Gastrocnemius medialis (tissue), 4 donors: Measurements from ENCODE around the gene ATG5. TPM values are rescaled to one million over a fixed set of nuclear protein-coding genes. Genes with fewer than 3 reads are reported as not detected.

ENCODE experiments used
- ATAC-seq, 2 donors: fragments of 150-250 bp; one replicate each; pipeline ENCODE4 v1.9.1; 2016
- DNase-seq, 2 donors: peaks; one replicate each; pipeline ENCODE4 v3.0.0-alpha.2; 2019
- H3K27ac ChIP-seq, 4 donors: fragments of 200-600 bp; sonication (generic); 1 replicate in 1 of 4; 2 replicates in 3 of 4; pipeline ENCODE4 v1.5.1; 2016 to 2018; ENCODE audit warnings: mild to moderate bottlenecking in 2 of 4, moderate library complexity in 1 of 4
- H3K27me3 ChIP-seq, 3 donors: fragments of 200-600 bp; sonication (generic) in 2 of 3; 1 replicate in 1 of 3; 2 replicates in 2 of 3; pipeline versions ENCODE4 v1.5.1 to v1.6.0; 2016 to 2019; ENCODE audit warnings: mild to moderate bottlenecking in 1 of 3, moderate library complexity in 1 of 3
- H3K36me3 ChIP-seq, 2 donors: fragments of 200-600 bp; sonication (generic) in 1 of 2; one replicate each; pipeline ENCODE4 v1.5.1; 2017 to 2018
- H3K4me1 ChIP-seq, 2 donors: fragments of 200-600 bp; sonication (generic) in 1 of 2; one replicate each; pipeline ENCODE4 v1.5.1; 2016 to 2017; ENCODE audit warnings: mild to moderate bottlenecking in 2 of 2
- H3K4me3 ChIP-seq, 4 donors: fragments of 200-600 bp; sonication (generic) in 3 of 4; 1 replicate in 1 of 4; 2 replicates in 3 of 4; pipeline ENCODE4 v1.5.1; 2016 to 2019; ENCODE audit warnings: mild to moderate bottlenecking in 2 of 4
- H3K9me3 ChIP-seq, 3 donors: fragments of 200-600 bp; sonication (generic) in 2 of 3; 1 replicate in 1 of 3; 2 replicates in 2 of 3; pipeline ENCODE4 v1.5.1; 2016 to 2019
- CTCF ChIP-seq, 5 experiments: fragments of 450-650 bp in 3 of 5; fragments of 200-600 bp in 2 of 5; sonication (generic) in 2 of 5; IDR thresholded peaks in 4 of 5; conservative IDR thresholded peaks in 1 of 5; 1 replicate in 4 of 5; 2 replicates in 1 of 5; pipeline ENCODE4 v1.5.1; 2016 to 2019; ENCODE audit warnings: antibody characterized with exemption in 5 of 5, mild to moderate bottlenecking in 3 of 5, moderate library complexity in 3 of 5
- POLR2A ChIP-seq, 2 donors: fragments of 450-650 bp; IDR thresholded peaks; one replicate each; pipeline ENCODE4 v1.6.1; 2017; ENCODE audit warnings: antibody characterized with exemption in 2 of 2, mild to moderate bottlenecking in 2 of 2, moderate library complexity in 2 of 2
- in situ Hi-C, 4 donors: fragments of 200-750 bp; cut with MboI; loops; one replicate each; pipeline versions ENCODE4 v1.15.0 to v1.8.0; 2017; ENCODE audit warnings: low sequenced_read_pairs in 4 of 4
- intact Hi-C: fragments of 100-400 bp; cut with DNase I; formaldehyde crosslinking; loops from one replicate; pipeline ENCODE4 v1.15.1; 2023; ENCODE audit warnings: low total_unique reads
- total RNA-seq, 4 donors: library from RNA; depleted of rRNA; stranded (reverse); fragments of >200 nt; gene quantifications; one replicate each; pipeline versions ENCODE4 v1.1.0 to v1.2.3, GENCODE V29; 2016

Gene ATG5
- total RNA-seq, 4 donors from 2014 or later, result 18.9 to 22.3 (median 20.1) TPM

- TF ChIP-seq CTCF (IDR thresholded peaks at IDR 0.05 in 4 of 5, conservative IDR thresholded peaks at IDR 0.05 in 1 of 5) (peak in 1 of 5 experiments; percentile 3), POLR2A (IDR thresholded peaks at IDR 0.05) (no peak)
- H3K4me1 ChIP-seq, result peaks cover 14 to 28% of the 10 kb centered on the region in 2 donors
- H3K27ac ChIP-seq, result peak overlapping the region; percentile 22 to 71 (median 52)
- DNase-seq, result no peak
- peak; percentile 39 to 98 for ATAC-seq
- in situ Hi-C loops (loop anchor here in 1 of 4 donors (25.0 kb wide), 1 partner anchor 1231 kb away; no protein-coding TSS in a partner anchor), intact Hi-C loops (no loop called here)
- no peaks in the 10 kb centered on the region for H3K9me3 ChIP-seq
- peaks cover 0 to 15% of the 10 kb centered on the region in 2 donors for H3K36me3 ChIP-seq
- H3K4me3 ChIP-seq, result no peak overlapping the region
- H3K27me3 ChIP-seq, result no peaks in the 10 kb centered on the region
Measured at GRCh38 chr6:106318061-106318460, 7.5 kb downstream of the ATG5 start.

- ATAC-seq, result no peak
- intact Hi-C loops (no loop called here), in situ Hi-C loops (loop anchor here in 1 of 4 donors (25.0 kb wide), 1 partner anchor 1229 kb away; no protein-coding TSS in a partner anchor)
- no peak for DNase-seq
- Histone ChIP-seq H3K4me1 (peaks cover 14 to 24% of the 10 kb centered on the region in 2 donors), H3K36me3 (peaks cover 0 to 15% of the 10 kb centered on the region in 2 donors), H3K9me3 (no peaks in the 10 kb centered on the region), H3K4me3 (no peak overlapping the region), H3K27me3 (no peaks in the 10 kb centered on the region), H3K27ac (no peak overlapping the region)
- TF ChIP-seq POLR2A (IDR thresholded peaks at IDR 0.05) (no peak), CTCF (IDR thresholded peaks at IDR 0.05 in 4 of 5, conservative IDR thresholded peaks at IDR 0.05 in 1 of 5) (no peak)
Measured at GRCh38 chr6:106316375-106316766, 9.2 kb downstream of the ATG5 start.

- Histone ChIP-seq H3K4me1 (peaks cover 14 to 24% of the 10 kb centered on the region in 2 donors), H3K27ac (no peak overlapping the region), H3K27me3 (no peaks in the 10 kb centered on the region), H3K36me3 (peaks cover 0 to 15% of the 10 kb centered on the region in 2 donors), H3K4me3 (no peak overlapping the region), H3K9me3 (no peaks in the 10 kb centered on the region)
- TF ChIP-seq POLR2A (IDR thresholded peaks at IDR 0.05), result no peak
- TF ChIP-seq CTCF (IDR thresholded peaks at IDR 0.05 in 4 of 5, conservative IDR thresholded peaks at IDR 0.05 in 1 of 5), result no peak
- ATAC-seq (no peak), DNase-seq (no peak)
- intact Hi-C loops, result no loop called here
- in situ Hi-C loops, result loop anchor here in 1 of 4 donors (25.0 kb wide), 1 partner anchor 1229 kb away; no protein-coding TSS in a partner anchor
Measured at GRCh38 chr6:106315765-106316374, 9.7 kb downstream of the ATG5 start.

- Histone ChIP-seq H3K9me3 (no peaks in the 10 kb centered on the region), H3K27ac (no peak overlapping the region), H3K27me3 (no peaks in the 10 kb centered on the region), H3K4me1 (peaks cover 10 to 16% of the 10 kb centered on the region in 2 donors), H3K36me3 (peaks cover 0 to 3% of the 10 kb centered on the region in 2 donors), H3K4me3 (no peak overlapping the region)
- DNase-seq (no peak), ATAC-seq (no peak)
- in situ Hi-C loops, result loop anchor here in 1 of 4 donors (10.0 to 25.0 kb wide), 3 partner anchors 575 to 1223 kb away; no protein-coding TSS in a partner anchor
- intact Hi-C loops, result loop anchor here (5.0 to 10.0 kb wide), 2 partner anchors 575 to 878 kb away; no protein-coding TSS in a partner anchor
- TF ChIP-seq CTCF (IDR thresholded peaks at IDR 0.05 in 4 of 5, conservative IDR thresholded peaks at IDR 0.05 in 1 of 5) (no peak), POLR2A (IDR thresholded peaks at IDR 0.05) (no peak)
Measured at GRCh38 chr6:106309766-106310373, 15.7 kb downstream of the ATG5 start.
